RKO (cell line): ENCODE results near the gene STAT1.
"Not testable (repeated sequence)": the region's sequence is repeated elsewhere in the genome, so short reads cannot be mapped to it uniquely, and the experiment has no call there.

Experiments
- DNase-seq: peaks from one replicate; pipeline ENCODE4 v3.0.0-alpha.2; 2016; ENCODE audit warnings: low spot score

The STAT1 gene

GRCh38 chr2:191006997-191007783 lies 6.8 kb downstream of the STAT1 start:
- DNase-seq: no peak

DNA sequence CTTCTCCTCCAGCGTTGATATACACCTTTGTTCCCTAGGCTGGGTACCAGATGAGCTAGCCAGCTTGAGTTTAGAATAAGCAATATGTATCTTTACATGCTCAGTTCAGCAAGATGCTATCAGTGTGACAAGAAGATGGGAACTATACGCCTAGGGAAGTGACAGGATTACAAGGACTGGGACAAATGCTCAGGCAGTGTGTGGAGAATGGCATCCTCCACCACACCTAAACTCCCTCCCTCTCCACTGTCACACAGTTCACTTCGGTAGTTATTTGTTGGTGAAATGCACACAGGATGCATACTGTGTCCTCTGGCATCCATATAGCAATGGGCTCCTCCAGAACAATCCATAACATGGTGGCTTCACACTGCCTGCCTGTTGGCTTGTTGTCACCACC lies 7.7 kb downstream of the STAT1 start:
- DNase-seq: no peak

DNA sequence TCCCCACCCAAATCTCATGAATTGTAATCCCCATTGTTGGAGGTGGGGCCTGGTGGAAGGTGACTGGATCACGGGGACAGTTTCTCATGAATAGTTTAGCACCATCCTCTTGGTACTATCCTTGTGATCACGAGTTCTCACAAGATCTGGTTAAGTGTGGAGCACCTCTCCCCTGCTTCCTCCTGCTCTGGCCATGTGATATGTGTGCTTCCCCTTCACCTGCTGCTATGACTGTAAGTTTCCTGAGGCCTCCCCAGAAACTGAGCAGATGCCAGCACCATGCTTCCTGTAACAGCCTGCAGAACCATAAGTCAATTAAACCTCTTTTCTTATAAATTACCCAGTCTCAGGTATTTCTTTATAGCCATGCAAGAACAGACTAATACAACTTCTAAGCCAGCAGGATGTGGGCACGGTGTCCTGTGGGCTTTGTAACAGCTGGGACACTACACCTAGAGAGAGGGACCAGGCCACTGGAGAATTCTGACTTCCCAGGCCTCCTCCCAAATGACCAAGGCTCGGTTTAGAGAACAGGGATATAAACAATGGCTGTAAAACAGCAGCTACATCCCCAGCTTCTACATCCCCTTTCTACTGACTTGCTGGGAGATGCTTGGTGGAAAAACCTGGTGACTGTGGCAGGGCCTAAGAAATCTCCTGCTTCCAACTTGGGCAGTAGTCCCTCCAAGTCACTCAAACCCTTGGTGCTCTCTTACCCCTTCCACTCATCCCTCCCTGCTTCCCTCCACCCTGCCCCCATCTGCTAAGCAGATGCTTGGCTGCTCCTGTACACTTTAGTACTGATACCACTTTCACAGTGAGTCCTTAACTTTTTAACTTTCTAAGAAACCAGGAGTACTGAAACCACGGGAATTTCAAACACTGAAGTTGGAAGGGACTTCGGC lies 10.3 kb downstream of the STAT1 start:
- DNase-seq: no peak

- no peak for DNase-seq
Observed at GRCh38 chr2:191001624-191002023, 12.3 kb downstream of the STAT1 start.

DNA sequence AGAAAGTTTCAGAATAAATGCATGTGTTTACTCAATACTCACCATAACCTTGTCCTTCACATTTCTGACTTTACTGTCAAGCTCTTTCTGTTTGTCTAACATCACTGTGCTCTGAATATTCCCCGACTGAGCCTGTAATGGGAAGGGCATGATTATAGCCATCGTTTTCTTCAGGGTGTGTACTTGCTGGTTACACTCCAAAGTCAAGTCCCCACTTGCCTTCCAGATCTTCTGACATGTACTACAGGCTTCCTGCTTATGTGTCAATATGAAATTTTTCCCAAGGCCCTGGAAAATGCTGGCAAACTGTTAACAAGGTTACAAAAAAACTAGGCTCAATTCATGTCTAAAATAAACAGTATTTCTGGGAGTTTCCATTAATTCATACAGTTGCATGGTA lies 12.9 kb downstream of the STAT1 start:
- DNase-seq: no peak

GRCh38 chr2:190999949-191000665 lies 13.9 kb downstream of the STAT1 start:
- DNase-seq: no peak

DNA sequence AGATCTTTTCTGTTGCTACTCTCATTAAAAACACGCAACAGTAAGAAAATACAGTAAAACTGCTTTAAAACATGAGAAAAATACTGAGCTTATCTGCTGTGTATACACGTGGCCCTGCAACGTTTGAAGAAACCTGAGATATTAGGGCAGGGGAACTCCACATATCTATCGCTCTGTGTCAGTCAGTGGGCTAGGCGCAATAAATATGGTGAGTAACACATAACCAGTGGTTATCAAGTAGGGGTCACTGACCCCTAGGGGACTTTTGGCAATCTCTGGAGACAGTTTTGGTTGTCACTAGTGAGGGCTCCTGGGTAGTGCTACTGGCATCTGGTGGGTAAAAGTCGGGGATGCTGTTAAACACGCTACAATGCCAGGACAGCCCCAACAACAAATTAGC lies 14.9 kb downstream of the STAT1 start:
- no peak for DNase-seq

- no peak for DNase-seq
Observed at GRCh38 chr2:190997526-190998113, 16.4 kb downstream of the STAT1 start.

DNA sequence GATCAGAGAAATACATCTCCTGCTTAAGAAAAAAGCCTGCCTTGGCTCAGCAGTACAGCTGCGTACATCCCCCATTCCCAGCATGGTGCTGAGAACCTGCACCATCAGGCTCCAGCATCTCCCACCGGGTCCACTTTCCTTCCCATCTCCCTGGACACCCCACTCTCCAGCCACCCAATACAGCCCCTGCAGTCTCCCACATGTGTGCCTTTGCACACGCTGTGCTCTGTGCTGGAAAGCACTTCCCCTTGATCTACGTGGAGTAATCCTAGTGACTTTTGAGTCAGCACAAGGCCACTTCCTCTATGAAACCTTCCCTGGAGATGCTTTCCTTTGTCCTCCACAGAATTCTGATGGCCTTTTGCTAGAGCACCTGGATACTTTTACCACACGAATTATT lies 17.0 kb downstream of the STAT1 start:
- no peak for DNase-seq

DNA sequence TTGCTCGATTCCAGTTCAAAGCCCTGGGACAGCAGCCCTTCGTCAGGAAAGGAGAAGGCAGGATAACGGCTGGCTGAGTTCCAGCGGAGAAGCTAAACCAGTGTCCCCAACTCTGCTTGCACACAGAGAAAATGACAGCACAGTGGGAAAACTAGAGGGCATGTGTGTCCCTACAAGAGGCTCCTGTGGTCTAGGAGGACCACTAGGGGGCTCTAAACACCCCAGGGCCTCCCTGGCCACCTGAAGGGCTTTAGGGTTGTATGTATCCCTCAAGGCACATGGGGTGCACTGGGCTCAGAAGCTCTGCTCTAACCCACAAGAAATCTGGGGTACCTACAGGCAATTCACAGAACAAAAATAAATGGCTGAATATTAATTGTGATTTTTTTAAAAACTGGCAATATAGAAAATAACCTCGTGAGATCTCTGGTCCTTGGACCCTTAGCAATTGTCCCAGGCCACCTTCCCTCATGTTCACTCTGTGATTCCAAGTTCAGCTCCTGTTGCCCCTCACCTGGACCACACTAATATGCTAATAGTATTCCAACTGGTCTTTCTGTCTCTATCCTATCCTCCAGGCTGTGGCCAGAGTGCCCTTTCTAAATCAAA lies 17.5 kb downstream of the STAT1 start:
- peak; percentile 49 for DNase-seq

DNA sequence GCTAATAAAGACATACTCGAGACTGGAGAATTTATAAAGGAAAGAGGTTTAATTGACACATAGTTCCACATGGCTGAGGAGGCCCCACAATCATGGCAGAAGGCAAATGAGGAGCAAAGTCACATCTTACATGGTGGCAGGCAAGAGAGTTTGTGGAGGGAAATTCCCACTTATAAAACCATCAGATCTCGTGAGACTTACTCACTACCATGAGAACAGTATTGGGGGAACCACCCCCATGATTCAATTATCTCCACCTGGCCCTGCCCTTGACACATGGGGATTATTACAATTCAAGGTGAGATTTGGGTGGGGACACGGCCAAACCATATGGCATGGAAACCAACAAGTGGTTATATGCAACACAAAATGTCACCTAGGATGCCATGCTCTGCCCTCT lies 18.7 kb downstream of the STAT1 start:
- DNase-seq: not testable (repeated sequence)

GRCh38 chr2:190994148-190994547 lies 19.8 kb downstream of the STAT1 start:
- DNase-seq: no peak

- DNase-seq: no peak
Observed at GRCh38 chr2:190993292-190993643, 20.7 kb downstream of the STAT1 start.

GRCh38 chr2:190990132-190990531 lies 23.8 kb downstream of the STAT1 start:
- DNase-seq: no peak

- DNase-seq: no peak
Observed at GRCh38 chr2:190988910-190989309, 25.1 kb downstream of the STAT1 start.

GRCh38 chr2:190987938-190988337 lies 26.0 kb downstream of the STAT1 start:
- no peak for DNase-seq

- no peak for DNase-seq
Observed at GRCh38 chr2:190987116-190987515, 26.9 kb downstream of the STAT1 start.

GRCh38 chr2:190986221-190986953 lies 27.6 kb downstream of the STAT1 start:
- DNase-seq: no peak

GRCh38 chr2:190984595-190984994 lies 29.4 kb downstream of the STAT1 start:
- no peak for DNase-seq

DNA sequence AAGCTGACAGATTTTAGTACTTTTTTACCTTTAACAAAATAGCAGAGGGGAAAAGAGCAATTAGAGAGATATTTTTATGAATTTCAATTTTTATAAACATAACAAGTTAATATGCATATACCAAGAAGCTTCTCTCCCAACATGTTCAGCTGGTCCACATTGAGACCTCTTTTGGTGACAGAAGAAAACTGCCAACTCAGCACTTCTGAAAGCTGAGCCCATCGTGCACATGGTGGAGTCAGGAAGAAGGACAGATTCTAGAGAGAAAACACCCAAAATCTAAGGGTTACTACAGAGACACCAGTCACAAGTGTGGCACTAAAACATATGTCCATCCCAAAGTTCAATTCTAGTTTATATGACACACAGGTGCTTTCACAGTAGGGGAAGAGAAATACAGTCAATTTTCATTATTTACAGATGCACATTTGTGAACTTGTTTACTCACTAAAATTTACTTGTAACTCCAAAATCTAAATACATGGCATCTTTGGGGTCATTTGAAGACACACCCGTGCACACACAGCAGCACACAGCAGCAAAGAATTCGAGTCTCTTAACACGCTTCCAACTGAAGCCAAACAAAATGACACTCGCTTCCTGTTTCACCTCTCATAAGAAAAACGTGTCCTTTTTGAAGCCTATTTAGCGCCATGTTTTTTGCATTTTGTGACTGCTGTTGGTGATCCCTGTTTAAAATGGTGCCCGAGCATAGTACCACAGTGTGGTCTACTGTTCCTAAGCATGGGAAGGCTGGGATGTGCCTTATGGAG lies 31.5 kb downstream of the STAT1 start:
- DNase-seq: no peak
